GM06990 (cell line): ENCODE results near the gene IFFO2.

Source experiments
- DNase-seq: peaks from one replicate; pipeline ENCODE4 v3.0.0-alpha.2; 2011; ENCODE audit not compliant: insufficient read length; ENCODE audit errors: extremely low read depth
- H3K27me3 ChIP-seq: replicated peaks from 2 replicates; pipeline ENCODE4 v1.6.0; 2011; ENCODE audit warnings: low read length; ENCODE audit not compliant: control insufficient read depth, insufficient read depth
- H3K36me3 ChIP-seq: 2 replicates; pipeline ENCODE4 v1.5.1; 2011; ENCODE audit warnings: low read length; ENCODE audit not compliant: control insufficient read depth, insufficient read depth
- H3K4me3 ChIP-seq: replicated peaks from 2 replicates; pipeline ENCODE4 v1.5.1; 2011; ENCODE audit warnings: low read depth, mild to moderate bottlenecking, control low read depth, low read length
- TF ChIP-seq, protein P1 (sequence below): IDR thresholded peaks from 2 replicates; pipeline ENCODE4 v1.5.1; 2011; ENCODE audit warnings: low read length, control low read depth, mild to moderate bottlenecking, inconsistent platforms; ENCODE audit not compliant: insufficient read depth, poor library complexity, severe bottlenecking

Gene IFFO2

DNA sequence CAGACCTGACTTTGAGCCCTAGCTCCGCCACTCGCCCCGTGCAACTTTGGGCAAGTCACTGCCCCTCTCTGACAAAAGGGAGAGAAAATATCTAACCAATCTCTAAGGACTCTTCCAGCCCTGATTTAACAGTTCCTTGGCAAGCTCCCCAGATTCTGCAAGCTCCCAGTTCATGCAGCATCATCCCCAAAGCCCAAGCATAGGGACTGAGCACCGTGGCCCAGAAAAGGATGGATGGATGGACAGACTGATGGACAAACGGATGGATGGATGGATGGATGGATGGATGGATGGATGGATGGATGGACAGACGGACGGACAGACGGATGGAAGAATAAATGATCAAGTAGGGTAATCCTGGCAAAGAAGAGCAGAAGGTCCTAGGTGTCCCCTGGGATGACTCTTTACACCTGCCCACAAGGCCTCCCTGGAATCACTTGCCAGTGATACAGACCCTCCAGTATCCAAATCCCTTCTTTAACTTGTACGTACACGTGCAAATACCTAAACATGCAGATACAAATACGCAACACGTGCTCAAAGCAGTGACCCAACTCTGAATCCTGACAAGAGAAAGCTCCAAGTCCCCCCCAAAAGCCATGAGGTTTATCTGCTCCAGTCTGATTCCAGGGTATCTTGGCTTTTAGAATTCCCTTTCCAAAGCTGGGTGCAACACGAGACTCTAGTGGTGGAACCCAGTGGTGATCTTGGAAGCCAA lies 16.0 kb downstream of the IFFO2 start:
- no peaks in the 10 kb centered on the region for H3K27me3 ChIP-seq
- TF ChIP-seq, protein P1, sequence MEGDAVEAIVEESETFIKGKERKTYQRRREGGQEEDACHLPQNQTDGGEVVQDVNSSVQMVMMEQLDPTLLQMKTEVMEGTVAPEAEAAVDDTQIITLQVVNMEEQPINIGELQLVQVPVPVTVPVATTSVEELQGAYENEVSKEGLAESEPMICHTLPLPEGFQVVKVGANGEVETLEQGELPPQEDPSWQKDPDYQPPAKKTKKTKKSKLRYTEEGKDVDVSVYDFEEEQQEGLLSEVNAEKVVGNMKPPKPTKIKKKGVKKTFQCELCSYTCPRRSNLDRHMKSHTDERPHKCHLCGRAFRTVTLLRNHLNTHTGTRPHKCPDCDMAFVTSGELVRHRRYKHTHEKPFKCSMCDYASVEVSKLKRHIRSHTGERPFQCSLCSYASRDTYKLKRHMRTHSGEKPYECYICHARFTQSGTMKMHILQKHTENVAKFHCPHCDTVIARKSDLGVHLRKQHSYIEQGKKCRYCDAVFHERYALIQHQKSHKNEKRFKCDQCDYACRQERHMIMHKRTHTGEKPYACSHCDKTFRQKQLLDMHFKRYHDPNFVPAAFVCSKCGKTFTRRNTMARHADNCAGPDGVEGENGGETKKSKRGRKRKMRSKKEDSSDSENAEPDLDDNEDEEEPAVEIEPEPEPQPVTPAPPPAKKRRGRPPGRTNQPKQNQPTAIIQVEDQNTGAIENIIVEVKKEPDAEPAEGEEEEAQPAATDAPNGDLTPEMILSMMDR: no peak
- no peak for DNase-seq
- no peak overlapping the region for H3K4me3 ChIP-seq
- H3K36me3 ChIP-seq: no peaks in the 10 kb centered on the region

DNA sequence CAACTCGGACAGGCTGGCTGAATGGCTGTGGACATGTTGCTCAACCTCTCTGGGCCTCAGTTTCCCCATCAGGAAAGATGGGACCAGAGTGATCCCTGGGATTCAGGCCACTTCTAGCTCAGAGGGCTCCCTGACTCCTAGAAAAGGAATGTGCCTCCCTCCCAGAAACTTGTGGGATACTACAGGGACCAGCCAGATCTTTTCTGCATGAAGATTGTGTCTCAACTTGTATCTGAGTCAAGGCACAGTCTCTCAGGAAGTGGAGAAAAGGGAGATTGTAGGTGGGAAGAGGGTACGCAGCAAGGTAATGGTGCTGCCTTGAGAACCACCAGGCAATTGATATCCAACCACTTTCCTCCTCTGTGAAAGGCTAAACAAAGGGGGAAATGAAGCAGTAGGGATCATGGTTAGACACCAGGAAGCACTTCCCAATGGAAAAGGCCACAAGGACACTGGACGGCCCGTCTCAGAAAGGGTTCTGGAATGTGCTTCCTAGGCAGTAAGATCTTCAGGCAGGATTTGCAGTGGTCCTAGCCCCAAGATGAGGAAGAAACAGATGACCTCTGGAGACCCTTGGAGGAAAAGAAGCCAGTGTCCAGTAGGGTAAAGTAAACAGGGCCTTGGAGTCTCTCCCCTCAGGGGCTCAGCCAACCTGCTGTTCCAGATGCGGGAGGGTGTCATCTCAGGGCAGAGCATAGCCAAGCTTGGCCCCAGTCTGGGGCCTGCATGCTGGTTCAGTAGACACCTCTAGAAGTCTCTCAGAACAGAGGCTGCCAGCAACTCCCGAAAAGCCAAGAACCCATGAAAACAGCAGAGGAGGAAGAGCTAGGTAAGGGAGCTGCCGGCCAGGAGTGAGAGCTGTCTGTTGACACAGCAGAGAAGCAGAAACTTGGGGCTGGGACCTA lies 16.8 kb downstream of the IFFO2 start:
- Histone ChIP-seq H3K4me3 (no peak overlapping the region), H3K36me3 (no peaks in the 10 kb centered on the region), H3K27me3 (no peaks in the 10 kb centered on the region)
- TF ChIP-seq, protein P1: no peak
- no peak for DNase-seq

- Histone ChIP-seq H3K36me3 (no peaks in the 10 kb centered on the region), H3K4me3 (no peak overlapping the region), H3K27me3 (no peaks in the 10 kb centered on the region)
- TF ChIP-seq, protein P1: no peak
- no peak for DNase-seq
Measured at GRCh38 chr1:18938707-18939070, 17.8 kb downstream of the IFFO2 start.

DNA sequence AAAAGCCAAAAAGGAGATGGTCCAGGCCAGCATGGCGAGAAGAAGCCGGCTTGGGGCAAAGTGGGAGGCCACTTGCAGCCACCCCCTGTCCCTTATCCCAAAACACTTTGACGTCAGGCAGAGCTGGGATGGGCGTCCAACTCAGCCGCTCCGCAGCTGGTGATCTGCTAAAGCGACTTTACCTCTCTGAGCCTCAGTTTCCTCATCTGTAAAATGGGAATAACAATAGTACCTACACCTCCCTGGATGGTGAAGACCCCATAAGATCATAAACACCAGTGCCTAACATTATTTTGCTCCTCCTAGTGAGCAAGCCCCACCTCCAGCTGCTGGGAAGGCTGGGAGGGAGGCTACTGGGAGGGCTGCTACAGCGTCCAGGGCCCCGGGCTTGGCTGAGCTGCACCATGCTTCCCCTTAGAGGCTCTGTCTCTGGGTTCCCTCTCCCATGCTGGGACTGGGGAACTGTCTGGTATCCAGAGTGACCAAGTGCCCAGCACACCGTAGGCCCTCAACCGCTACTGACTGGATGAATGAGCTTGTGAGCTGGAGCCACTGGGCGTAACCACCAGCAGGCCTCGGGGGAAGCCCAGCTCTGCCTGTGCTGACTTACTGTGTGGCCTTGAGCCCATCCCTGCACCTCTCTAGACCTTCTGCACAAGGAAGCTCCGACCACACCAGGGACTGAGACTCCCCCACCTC lies 18.3 kb downstream of the IFFO2 start:
- DNase-seq: no peak
- Histone ChIP-seq H3K36me3 (no peaks in the 10 kb centered on the region), H3K4me3 (no peak overlapping the region), H3K27me3 (no peaks in the 10 kb centered on the region)
- TF ChIP-seq, protein P1: no peak

GRCh38 chr1:18937539-18937938 lies 18.9 kb downstream of the IFFO2 start:
- Histone ChIP-seq H3K36me3 (no peaks in the 10 kb centered on the region), H3K27me3 (no peaks in the 10 kb centered on the region), H3K4me3 (no peak overlapping the region)
- DNase-seq: no peak
- TF ChIP-seq, protein P1: no peak
